WTC11 (cell line): ENCODE data around the gene FAM20A.

Experiments used
- CBFB ChIP-seq: sonication (generic); formaldehyde crosslinking; IDR thresholded peaks from 2 replicates; pipeline ENCODE4 v1.8.1; 2022; ENCODE audit warnings: mild to moderate bottlenecking, low read depth, missing genetic modification reagents
- FOXJ3 ChIP-seq: sonication (generic); formaldehyde crosslinking; IDR thresholded peaks from 2 replicates; pipeline ENCODE4 v1.9.0; 2021; ENCODE audit warnings: missing genetic modification reagents, mild to moderate bottlenecking, borderline replicate concordance
- OVOL2 ChIP-seq: fragments of 250-450 bp; sonication (Bioruptor Pico); IDR thresholded peaks from 2 replicates; pipeline ENCODE4 v1.9.0; 2021; ENCODE audit warnings: mild to moderate bottlenecking, borderline replicate concordance
- SOX15 ChIP-seq: fragments of 250-450 bp; sonication (Bioruptor Pico); IDR thresholded peaks from 2 replicates; pipeline ENCODE4 v1.9.0; 2021; ENCODE audit warnings: mild to moderate bottlenecking
- TF ChIP-seq, protein P1 (sequence below): sonication (generic); formaldehyde crosslinking; IDR thresholded peaks from 2 replicates; pipeline ENCODE4 v1.8.0; 2023; ENCODE audit warnings: mild to moderate bottlenecking, missing genetic modification reagents
- TF ChIP-seq, protein P2 (sequence below): fragments of 200-600 bp; IDR thresholded peaks from 2 replicates; pipeline ENCODE4 v1.8.0; 2022; ENCODE audit warnings: antibody characterized with exemption

DNA sequence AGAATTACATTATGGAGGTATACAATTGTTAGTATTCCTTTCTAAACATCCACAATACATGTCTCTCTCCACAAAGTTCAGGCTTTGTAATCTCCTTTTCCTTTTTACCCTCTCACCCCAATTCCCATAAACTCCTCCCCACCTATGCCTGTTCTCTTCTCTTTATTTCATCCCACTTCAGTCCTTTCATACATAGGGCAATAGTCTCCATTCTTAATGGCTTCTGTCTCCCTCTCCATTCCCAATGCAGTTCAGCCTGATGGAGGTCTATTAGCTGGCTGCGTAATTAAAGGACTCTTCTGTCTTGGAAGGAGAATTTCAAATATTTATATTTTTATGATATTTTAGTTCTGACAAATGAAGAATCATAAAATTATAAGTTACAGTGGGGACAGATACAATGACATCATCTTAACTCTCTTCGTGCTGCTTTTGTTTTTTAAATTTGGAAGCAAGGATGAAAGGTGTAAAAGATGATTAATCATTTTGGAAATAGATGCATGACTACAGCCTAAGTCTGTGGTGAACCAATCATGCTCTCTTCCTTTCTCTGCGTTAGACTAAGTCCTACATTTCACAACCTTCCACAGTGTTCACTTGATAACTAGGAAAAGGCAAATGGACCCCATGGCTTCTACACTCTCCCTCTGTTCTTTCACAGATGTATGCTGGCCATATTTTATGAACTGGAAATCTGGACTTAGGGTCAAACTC is 11.2 kb upstream of the FAM20A start:
- TF ChIP-seq, protein P1, sequence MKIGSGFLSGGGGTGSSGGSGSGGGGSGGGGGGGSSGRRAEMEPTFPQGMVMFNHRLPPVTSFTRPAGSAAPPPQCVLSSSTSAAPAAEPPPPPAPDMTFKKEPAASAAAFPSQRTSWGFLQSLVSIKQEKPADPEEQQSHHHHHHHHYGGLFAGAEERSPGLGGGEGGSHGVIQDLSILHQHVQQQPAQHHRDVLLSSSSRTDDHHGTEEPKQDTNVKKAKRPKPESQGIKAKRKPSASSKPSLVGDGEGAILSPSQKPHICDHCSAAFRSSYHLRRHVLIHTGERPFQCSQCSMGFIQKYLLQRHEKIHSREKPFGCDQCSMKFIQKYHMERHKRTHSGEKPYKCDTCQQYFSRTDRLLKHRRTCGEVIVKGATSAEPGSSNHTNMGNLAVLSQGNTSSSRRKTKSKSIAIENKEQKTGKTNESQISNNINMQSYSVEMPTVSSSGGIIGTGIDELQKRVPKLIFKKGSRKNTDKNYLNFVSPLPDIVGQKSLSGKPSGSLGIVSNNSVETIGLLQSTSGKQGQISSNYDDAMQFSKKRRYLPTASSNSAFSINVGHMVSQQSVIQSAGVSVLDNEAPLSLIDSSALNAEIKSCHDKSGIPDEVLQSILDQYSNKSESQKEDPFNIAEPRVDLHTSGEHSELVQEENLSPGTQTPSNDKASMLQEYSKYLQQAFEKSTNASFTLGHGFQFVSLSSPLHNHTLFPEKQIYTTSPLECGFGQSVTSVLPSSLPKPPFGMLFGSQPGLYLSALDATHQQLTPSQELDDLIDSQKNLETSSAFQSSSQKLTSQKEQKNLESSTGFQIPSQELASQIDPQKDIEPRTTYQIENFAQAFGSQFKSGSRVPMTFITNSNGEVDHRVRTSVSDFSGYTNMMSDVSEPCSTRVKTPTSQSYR (CRISPR knock-in tag), result no peak
- TF ChIP-seq CBFB (no peak), SOX15 (no peak), FOXJ3 (CRISPR knock-in tag) (no peak), OVOL2 (no peak)
- TF ChIP-seq, protein P2, sequence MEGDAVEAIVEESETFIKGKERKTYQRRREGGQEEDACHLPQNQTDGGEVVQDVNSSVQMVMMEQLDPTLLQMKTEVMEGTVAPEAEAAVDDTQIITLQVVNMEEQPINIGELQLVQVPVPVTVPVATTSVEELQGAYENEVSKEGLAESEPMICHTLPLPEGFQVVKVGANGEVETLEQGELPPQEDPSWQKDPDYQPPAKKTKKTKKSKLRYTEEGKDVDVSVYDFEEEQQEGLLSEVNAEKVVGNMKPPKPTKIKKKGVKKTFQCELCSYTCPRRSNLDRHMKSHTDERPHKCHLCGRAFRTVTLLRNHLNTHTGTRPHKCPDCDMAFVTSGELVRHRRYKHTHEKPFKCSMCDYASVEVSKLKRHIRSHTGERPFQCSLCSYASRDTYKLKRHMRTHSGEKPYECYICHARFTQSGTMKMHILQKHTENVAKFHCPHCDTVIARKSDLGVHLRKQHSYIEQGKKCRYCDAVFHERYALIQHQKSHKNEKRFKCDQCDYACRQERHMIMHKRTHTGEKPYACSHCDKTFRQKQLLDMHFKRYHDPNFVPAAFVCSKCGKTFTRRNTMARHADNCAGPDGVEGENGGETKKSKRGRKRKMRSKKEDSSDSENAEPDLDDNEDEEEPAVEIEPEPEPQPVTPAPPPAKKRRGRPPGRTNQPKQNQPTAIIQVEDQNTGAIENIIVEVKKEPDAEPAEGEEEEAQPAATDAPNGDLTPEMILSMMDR, result no peak
